Measurements from ENCODE around the gene DDX51.

Gene DDX51

GRCh38 chr12:132089407-132089910, 54.7 kb downstream of the DDX51 start:
- ATAC-seq: no peak
- peak; percentile 81 for TF ChIP-seq ZNF8 (CRISPR knock-in tag; IDR thresholded peaks at IDR 0.05)
- TF ChIP-seq, protein P1, sequence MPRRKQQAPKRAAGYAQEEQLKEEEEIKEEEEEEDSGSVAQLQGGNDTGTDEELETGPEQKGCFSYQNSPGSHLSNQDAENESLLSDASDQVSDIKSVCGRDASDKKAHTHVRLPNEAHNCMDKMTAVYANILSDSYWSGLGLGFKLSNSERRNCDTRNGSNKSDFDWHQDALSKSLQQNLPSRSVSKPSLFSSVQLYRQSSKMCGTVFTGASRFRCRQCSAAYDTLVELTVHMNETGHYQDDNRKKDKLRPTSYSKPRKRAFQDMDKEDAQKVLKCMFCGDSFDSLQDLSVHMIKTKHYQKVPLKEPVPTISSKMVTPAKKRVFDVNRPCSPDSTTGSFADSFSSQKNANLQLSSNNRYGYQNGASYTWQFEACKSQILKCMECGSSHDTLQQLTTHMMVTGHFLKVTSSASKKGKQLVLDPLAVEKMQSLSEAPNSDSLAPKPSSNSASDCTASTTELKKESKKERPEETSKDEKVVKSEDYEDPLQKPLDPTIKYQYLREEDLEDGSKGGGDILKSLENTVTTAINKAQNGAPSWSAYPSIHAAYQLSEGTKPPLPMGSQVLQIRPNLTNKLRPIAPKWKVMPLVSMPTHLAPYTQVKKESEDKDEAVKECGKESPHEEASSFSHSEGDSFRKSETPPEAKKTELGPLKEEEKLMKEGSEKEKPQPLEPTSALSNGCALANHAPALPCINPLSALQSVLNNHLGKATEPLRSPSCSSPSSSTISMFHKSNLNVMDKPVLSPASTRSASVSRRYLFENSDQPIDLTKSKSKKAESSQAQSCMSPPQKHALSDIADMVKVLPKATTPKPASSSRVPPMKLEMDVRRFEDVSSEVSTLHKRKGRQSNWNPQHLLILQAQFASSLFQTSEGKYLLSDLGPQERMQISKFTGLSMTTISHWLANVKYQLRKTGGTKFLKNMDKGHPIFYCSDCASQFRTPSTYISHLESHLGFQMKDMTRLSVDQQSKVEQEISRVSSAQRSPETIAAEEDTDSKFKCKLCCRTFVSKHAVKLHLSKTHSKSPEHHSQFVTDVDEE (CRISPR knock-in tag; IDR thresholded peaks at IDR 0.05): no peak

All from SK-N-SH treated with all-trans-retinoic acid at 6 μM for 48 hours (cell line).